ENCODE results near the gene RNU2-1.
"Not testable (repeated sequence)": the region's sequence is repeated elsewhere in the genome, so short reads cannot be mapped to it uniquely, and the experiment has no call there.

RNU2-1 gene

DNA sequence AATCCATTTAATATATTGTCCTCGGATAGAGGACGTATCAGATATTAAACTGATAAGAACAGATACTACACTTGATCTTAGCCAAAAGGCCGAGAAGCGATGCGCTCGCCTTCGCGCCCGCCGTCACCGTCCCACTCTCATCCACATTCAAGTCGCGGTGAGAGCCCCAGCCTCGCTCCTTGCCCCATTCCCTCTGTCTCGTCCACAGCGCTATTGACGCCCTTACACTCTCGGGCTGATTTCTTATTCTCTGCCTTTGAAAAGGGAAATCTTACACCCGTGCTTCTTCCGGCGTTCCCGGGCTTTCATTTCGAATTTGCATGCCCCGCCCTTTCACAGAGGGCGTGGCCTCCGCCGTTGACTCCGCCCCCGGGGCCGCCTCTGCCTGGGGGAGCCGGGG is at the start of gene RNU2-1:
Gene RNU2-1 (minus strand): TSS at position 101 of the 400 bp plus-strand sequence.
- not testable (repeated sequence) for FAIRE-seq

DNA sequence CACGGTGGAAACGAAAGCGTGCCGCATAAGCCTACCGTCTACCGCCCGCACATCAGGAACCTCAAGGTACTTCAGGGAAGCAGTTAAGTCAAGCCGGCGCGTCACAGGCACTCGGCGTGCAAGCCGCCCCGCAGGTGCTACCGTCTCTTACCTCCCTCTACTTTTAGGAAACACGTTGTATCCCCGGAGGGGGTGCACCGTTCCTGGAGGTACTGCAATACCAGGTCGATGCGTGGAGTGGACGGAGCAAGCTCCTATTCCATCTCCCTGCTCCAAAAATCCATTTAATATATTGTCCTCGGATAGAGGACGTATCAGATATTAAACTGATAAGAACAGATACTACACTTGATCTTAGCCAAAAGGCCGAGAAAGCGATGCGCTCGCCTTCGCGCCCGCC is 39.1 kb upstream of the RNU2-1 start:
- FAIRE-seq, result not testable (repeated sequence)

DNA sequence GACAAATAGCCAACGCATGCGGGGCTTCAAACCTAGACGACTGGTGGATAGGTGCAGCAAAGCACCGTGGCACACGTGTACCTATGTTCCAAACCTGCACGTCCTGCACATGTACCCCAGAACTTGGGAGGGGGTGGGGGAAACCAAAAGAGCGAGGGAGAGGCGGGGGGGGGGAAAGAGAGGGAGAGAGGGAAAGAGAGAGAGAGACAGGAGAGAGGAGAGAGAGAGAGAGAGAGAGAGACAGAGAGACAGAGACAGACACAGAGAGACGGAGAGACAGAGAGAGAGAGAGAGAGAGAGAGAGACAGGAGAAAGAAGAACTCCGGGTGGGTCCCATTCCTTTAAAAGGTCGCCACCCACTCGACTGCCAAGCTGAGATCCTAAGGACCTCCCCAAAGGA is 38.7 kb upstream of the RNU2-1 start:
- FAIRE-seq, result not testable (repeated sequence)

DNA sequence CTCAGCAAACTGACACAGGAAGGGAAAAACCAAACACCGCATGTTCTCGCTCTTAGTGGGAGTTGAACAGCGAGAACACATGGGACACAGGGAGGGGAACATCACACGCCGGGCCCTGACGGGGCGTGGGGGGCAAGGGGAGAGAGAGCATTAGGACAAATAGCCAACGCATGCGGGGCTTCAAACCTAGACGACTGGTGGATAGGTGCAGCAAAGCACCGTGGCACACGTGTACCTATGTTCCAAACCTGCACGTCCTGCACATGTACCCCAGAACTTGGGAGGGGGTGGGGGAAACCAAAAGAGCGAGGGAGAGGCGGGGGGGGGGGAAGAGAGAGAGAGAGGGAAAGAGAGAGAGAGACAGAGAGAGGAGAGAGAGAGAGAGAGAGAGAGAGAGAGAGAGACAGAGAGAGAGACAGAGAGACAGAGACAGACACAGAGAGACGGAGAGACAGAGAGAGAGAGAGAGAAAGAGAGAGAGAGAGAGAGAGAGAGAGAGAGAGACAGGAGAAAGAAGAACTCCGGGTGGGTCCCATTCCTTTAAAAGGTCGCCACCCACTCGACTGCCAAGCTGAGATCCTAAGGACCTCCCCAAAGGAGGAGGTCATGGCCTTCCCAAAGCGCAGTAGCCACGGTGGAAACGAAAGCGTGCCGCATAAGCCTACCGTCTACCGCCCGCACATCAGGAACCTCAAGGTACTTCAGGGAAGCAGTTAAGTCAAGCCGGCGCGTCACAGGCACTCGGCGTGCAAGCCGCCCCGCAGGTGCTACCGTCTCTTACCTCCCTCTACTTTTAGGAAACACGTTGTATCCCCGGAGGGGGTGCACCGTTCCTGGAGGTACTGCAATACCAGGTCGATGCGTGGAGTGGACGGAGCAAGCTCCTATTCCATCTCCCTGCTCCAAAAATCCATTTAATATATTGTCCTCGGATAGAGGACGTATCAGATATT is 37.1 kb upstream of the RNU2-1 start:
- FAIRE-seq, result not testable (repeated sequence)

DNA sequence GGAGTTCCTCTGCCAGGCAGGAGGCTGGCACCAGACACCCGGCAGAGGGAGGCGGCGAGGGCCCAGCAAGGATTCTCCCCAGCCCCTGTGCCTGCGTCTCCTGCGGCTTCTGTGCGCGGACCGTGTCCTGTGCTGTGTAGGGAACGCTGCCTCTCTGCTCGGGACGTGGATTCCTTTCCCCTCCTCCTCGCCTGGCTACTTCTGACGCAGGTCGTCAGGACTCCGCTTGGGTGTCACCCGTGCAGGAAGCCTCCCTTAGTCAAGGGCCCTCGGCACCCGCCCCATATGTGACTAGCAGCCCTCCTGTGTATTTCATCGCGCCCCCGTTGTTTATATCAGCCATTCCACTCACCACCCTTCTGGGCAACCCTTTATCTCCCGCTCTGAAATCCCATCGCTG is 12.7 kb upstream of the RNU2-1 start:
- not testable (repeated sequence) for FAIRE-seq

DNA sequence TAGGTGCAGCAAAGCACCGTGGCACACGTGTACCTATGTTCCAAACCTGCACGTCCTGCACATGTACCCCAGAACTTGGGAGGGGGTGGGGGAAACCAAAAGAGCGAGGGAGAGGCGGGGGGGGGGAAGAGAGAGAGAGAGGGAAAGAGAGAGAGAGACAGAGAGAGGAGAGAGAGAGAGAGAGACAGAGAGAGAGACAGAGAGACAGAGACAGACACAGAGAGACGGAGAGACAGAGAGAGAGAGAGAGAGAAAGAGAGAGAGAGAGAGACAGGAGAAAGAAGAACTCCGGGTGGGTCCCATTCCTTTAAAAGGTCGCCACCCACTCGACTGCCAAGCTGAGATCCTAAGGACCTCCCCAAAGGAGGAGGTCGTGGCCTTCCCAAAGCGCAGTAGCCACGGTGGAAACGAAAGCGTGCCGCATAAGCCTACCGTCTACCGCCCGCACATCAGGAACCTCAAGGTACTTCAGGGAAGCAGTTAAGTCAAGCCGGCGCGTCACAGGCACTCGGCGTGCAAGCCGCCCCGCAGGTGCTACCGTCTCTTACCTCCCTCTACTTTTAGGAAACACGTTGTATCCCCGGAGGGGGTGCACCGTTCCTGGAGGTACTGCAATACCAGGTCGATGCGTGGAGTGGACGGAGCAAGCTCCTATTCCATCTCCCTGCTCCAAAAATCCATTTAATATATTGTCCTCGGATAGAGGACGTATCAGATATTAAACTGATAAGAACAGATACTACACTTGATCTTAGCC is 7.0 kb upstream of the RNU2-1 start:
- not testable (repeated sequence) for FAIRE-seq

DNA sequence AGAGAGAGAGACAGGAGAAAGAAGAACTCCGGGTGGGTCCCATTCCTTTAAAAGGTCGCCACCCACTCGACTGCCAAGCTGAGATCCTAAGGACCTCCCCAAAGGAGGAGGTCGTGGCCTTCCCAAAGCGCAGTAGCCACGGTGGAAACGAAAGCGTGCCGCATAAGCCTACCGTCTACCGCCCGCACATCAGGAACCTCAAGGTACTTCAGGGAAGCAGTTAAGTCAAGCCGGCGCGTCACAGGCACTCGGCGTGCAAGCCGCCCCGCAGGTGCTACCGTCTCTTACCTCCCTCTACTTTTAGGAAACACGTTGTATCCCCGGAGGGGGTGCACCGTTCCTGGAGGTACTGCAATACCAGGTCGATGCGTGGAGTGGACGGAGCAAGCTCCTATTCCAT is 5.8 kb upstream of the RNU2-1 start:
- FAIRE-seq, result not testable (repeated sequence)

DNA sequence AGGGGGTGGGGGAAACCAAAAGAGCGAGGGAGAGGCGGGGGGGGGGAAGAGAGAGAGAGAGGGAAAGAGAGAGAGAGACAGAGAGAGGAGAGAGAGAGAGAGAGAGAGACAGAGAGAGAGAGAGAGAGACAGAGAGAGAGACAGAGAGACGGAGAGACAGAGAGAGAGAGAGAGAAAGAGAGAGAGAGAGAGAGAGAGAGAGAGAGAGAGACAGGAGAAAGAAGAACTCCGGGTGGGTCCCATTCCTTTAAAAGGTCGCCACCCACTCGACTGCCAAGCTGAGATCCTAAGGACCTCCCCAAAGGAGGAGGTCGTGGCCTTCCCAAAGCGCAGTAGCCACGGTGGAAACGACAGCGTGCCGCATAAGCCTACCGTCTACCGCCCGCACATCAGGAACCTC is 514 bp downstream of the RNU2-1 start:
- FAIRE-seq, result not testable (repeated sequence)

DNA sequence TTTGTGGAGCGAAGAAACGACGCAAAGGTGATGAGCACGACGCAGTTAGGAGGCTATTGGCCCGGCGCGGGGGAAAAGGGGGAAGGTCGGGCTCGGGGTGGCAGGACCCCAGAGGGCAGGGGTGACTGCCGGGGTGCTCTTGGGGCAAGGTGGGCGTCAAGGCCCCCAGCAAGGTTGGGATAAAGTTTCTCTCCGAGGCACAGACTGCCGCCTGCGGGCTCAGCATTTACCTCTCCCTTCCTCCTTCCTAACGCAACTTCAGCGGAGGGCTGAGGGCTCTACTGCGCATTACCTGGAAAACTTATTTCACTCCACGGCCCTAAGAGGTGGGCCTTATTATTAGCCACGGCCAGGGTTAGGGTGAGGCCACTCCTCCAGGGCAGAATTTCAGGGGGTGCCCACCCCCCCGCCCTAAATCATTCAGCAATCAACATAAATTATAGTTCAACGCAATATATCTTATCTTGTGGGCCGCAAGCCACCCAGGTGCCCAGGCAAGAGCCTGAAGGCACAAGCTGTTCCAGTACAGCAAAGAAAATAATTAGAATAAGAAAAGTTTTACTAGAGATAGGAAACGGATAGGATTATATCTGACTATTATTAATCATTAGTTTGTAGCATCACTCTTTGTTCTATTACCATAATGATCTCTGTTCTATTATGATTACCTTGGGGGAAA is 1.6 kb downstream of the RNU2-1 start:
- FAIRE-seq, result not testable (repeated sequence)

DNA sequence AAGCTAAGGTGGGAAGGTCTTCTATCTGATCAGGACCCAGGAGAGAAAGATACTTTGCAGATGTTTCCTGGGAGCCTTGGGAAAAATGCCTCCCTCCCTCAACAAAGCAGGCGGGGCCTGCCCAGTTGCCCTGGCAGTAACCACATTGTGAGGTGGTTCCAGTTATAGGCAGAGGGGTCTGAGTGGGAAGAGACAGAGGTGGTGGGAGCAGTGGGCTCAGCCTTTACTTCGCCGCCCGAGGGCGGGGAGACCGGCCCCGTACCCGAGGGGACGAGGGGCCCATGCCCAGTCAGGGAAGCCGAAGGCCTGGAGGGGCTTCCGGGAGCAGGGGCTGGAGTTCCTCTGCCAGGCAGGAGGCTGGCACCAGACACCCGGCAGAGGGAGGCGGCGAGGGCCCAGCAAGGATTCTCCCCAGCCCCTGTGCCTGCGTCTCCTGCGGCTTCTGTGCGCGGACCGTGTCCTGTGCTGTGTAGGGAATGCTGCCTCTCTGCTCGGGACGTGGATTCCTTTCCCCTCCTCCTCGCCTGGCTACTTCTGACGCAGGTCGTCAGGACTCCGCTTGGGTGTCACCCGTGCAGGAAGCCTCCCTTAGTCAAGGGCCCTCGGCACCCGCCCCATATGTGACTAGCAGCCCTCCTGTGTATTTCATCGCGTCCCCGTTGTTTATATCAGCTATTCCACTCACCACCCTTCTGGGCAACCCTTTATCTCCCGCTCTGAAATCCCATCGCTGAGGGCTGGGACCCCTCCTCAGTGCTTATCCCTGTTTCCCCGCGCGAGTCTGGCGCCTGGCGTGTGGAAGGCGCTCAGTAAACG is 2.4 kb downstream of the RNU2-1 start:
- FAIRE-seq, result not testable (repeated sequence)

DNA sequence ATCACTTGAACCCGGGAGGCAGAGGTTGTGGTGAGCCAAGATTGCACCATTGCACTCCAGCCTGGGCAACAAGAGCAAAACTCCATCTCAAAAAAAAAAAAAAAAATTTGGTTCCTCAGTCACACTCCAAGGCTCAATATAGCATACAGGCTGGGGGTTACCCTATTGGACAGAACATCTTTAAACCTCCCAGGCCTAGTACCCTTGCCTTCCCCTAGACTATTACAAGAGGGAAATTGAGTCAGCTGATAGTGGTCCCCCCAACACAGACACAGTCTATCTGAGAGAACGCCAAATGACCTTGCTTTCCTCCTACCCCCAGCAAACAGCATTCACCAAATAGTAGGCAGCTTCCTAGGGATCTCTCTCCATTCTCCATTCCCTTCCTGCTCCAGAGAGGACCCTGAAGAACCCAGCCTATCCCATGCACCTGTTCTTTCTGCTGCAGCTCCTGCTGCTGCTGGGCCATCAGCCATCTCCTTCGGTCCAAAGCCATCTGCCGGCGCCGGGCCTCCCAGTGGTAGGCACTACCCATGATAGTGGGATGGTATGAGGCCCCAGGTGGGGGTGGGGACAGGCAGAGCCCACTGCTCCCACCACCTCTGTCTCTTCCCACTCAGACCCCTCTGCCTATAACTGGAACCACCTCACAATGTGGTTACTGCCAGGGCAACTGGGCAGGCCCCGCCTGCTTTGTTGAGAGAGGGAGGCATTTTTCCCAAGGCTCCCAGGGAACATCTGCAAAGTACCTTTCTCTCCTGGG is 5.6 kb downstream of the RNU2-1 start, which contains the start of gene CCDC200:
Gene CCDC200 (minus strand): TSS at position 604 of the 763 bp plus-strand sequence. CDS start 69 bp downstream, at position 535.
- FAIRE-seq, result not testable (repeated sequence)

DNA sequence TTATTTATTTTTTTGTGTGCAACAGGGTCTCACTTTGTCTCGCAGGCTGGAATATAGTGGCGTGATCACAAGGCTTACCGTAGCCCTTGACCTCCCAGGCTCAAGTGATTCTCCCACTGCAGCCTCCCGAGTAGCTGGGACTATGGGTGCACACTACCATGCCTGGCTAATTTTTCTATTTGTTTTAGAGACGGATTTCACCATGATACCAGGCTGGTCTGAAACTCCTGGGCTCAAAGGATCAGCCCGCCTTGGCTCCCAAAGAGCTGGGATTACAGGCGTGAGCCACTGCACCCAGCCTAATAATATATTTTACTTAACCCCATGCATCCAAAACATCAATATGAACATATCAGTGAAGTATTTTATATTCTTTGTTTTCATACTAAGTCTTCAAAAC is 7.4 kb downstream of the RNU2-1 start:
- FAIRE-seq, result no peak

DNA sequence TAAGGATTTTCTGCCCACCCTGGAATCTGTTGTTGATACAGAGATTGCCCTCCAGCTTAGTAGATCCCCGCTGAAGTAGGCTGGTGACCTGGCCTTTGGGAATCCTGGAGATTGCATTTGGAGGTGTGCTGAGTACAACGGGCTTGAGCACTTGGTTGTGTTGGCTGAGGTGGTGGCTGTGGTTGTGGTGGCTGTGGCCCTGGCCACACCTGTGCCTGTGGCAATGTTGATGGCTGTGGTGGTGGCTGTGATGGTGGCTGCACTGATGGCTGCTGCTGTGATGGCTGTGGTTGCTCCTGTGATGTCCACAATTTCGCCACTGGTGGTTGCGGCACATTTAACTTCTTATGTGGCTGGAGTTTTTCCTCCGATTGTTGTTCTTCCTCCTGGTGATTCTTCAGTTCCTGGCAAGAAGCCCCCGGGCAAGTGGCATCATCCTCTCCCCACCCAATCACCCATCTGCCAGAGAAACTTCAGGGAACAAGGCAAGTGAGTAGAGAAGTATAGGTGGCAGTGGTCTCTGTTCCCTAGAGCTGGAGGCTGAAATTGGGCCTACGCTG is 9.6 kb downstream of the RNU2-1 start:
- no peak for FAIRE-seq

DNA sequence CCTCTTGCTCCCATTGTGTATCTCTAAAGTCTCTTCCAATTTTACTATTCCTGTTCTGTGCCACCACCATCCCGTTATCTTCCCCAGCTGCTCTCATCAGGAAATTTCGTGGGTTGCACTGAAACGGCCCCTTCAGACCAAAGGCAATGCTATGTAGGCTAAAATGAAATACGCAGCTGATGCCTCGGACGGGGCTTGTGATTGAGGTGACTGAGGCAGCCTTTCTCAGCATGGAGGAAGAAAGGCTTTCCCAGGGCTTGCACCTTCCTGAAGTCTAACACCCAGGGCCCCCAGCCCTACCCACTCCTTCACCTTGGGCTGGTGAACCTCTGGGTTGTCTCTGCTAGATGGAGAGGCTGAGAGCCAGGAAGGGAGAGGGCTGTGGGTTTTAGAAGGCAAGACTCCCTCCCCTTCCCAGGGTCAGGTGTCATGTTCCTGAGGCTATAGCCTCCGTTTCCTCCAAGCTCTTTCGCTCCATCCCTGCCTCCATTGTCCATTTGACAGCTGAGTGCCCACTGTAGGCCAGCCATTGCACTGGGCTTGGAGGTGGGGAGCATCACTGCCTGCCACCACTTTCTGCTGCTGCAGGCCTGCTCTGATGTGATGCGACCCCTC is 13.2 kb downstream of the RNU2-1 start:
- no peak for FAIRE-seq

DNA sequence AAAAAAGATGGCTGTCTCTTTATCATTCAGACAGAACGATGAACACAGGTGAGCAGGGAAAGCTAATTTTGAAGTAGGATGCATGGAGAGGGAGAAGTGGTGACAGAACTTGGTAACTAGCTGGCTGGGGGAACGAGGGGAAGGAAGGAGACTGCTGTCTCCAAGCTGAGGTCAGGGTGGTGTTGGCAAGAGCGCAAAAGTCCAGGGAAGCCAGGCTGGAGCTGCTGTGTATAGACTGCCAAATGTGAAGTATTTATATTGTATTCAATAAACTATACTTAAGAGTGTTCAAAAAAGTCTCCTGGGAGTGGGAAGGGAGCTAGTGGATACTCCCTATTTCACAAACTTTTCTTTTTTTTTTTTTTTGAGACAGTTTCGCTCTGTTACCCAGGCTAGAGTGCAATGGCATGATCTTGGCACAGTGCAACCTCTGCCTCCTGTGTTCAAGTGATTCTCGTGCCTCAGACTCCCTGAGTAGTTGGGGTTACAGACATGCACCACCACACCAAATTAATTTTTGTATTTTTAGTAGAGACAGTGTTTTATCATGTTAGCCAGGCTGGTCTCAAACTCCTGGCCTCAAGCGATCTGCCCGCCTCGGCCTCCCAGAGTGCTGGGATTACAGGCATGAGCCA is 13.9 kb downstream of the RNU2-1 start:
- no peak for FAIRE-seq

DNA sequence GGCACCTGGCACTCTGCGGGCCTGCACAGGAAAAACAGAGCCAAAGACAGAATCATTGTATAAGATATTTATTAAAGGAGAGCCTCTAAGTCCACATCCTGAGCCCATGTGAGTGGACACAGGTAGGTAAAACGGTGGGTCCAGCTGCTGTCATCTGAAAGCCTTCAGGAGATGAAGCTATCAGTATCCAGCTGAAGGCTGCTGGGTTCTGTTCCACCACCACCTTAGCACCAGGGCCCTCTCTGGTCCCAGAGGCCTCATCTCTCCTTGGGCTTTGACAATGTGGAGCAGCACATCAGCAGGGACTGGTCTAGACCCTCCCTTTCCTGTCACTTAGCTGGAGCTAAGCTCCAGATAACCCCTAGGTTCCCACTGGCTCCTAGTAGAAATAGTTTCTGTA is 14.8 kb downstream of the RNU2-1 start:
- no peak for FAIRE-seq

DNA sequence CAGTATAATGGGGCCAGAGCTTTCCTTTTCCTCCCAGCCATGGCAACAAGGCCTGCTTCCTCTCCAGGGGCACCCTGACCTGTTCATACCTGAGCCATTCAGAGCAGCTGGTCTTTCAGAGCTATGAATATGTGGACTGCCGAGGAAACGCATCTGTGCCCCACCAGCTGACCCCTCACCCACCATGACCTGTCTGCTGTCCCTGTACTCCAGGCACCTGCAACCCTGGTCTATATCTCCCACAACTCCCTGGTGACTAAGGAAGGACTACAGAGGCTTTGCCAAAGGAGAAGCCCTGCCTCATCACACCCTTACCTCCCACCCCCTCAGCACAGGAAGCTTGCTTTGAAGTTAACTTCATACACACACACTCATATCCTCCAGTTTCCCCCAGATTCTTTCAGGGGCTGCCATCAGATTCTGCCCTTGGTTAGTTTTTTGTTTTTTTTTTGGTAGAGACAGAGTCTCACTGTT is 16.1 kb downstream of the RNU2-1 start:
- FAIRE-seq, result no peak

DNA sequence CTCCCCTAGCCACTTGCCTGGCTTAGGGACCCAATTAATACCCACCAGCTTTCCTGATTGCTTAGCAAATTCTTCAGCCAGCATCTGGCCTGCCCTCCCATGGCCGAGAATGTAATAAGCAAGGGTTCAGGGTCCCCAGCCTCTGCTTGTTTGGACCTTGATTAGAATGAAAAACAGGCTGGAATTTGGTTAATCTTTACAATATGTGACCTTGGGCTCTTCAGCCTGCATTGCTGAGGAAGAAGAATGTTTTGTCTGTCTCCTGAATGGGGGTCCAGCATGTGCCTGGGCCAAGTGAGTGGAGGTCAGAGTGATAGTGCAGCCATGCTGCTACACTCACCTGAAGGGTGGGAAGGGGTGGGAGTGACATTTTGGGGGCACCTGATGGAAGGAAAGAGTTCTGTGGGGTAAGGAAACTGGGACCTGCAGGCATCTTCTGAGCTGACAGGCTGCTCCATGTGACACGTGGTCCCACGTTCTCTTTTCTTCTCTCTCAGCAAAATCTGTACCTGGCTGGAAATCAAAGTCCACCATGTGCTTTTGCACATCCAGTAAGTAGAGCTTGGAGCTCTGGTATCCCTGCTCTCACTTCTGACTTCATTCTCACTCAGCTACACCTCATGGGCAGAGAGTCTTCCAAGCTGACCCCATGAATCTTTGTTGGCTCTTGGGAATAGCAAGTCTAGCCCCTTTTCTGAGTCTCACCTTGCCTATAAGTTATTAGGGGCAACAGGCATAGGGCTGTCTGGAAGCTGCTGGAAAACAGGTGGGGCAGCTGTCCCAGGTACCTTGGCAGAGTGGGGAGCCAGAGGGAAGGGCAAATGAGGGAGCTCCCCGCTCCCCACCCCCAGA is 16.8 kb downstream of the RNU2-1 start:
- no peak for FAIRE-seq

DNA sequence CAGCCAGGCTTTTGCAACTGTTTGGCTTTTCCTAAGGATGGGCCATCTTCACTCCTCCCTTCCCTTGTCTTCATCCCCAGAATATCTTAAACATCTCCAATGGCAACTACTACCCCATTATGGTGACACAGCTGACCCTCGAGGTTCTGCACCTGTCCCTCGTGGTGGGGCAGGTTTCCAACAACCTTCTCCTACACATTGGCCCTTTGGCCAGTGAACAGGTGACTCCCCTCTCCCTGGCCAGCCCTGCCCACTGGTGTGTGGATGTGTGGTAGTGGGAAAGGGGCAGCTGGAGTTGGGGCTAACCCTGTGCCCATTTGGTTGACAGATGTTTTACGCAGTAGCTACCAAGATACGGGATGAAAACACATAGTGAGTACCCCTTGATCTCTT is 17.4 kb downstream of the RNU2-1 start:
- no peak for FAIRE-seq
